Fibroblast of skin of left biceps (primary cell): ENCODE measurements around the gene SMCR8.
A peak's percentile ranks its signal among the peaks of the same experiment; 100 is the strongest.
"Not testable (repeated sequence)": the region's sequence is repeated elsewhere in the genome, so short reads cannot be mapped to it uniquely, and the experiment has no call there.

Experiments used
- DNase-seq, 2 experiments: peaks; one replicate each; pipeline ENCODE4 v3.0.0-alpha.2; 2013; ENCODE audit warnings: low read depth in 2 of 2

Gene SMCR8

GRCh38 chr17:18318771-18319450 lies 3.8 kb downstream of the SMCR8 start:
- DNase-seq, result no peak

DNA sequence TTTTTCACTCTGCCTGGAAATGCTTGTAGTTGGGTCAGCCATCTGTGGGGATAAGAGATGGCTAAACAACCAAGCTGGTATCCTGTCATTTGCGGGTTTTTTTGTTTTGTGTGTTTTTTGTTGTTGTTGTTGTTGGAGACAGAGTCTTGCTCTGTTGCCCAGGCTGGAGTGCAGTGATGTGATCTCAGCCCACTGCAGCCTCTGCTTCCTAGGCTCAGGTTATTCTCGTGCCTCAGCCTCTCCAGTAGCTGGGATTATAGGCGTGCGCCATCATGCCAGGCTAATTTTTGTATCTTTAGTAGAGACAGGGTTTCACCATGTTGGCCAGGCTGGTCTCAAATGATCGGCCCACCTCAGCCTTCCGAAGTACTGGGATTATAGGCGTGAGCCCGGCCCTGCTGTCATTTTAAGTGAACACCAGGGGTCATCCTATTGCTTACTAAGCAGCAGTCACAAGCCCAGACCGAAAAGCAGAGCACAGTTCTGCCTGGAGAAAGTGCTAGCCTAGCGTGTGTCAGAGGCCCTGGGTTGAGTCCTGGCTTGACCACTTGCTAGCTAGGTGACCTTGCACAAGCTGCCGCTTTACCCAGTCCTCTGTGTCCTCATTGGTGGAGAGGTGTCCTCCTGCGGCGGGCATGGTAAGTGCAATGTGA lies 4.6 kb downstream of the SMCR8 start:
- peak; percentile 9 to 10 for DNase-seq

GRCh38 chr17:18320301-18320700 lies 5.2 kb downstream of the SMCR8 start:
- DNase-seq, result no peak

GRCh38 chr17:18321309-18321708 lies 6.2 kb downstream of the SMCR8 start:
- no peak for DNase-seq

DNA sequence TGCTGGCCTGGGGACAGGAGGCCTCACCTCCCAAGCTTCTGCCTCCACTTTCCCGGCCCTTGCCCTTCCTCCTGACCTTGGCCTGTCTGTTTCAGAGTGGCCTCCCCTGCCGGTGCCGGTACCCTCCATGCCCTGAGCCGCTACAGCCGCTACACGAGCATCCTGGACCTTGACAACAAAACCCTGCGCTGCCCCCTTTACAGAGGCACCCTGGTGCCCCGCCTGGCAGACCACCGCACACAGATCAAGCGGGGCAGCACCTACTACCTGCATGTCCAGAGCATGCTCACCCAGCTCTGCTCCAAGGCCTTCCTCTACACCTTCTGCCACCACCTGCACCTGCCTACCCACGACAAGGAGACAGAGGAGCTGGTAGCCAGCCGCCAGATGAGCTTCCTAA lies 7.4 kb downstream of the SMCR8 start:
- no peak for DNase-seq

DNA sequence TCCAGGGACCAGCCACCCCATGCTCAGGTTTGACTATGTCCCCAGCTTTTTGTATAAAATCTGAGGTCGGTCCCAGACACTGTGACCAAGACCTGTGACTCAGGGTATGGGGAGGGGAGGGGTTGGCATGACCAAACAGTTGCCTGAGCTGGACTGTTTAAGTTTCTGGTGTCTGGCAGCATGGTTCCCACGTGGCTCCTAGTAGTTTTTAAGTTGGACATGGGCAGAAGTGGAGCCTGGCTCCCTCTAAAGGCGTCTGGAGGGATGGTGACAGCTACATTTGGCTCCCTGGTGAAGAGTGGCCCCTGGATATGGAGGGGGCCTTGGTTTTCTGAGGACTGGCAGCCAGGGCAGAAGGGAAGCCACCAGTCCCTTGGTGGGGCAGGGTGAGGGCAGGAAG lies 7.9 kb downstream of the SMCR8 start:
- no peak for DNase-seq

- no peak for DNase-seq
Observed at GRCh38 chr17:18323507-18324139, 8.5 kb downstream of the SMCR8 start.

DNA sequence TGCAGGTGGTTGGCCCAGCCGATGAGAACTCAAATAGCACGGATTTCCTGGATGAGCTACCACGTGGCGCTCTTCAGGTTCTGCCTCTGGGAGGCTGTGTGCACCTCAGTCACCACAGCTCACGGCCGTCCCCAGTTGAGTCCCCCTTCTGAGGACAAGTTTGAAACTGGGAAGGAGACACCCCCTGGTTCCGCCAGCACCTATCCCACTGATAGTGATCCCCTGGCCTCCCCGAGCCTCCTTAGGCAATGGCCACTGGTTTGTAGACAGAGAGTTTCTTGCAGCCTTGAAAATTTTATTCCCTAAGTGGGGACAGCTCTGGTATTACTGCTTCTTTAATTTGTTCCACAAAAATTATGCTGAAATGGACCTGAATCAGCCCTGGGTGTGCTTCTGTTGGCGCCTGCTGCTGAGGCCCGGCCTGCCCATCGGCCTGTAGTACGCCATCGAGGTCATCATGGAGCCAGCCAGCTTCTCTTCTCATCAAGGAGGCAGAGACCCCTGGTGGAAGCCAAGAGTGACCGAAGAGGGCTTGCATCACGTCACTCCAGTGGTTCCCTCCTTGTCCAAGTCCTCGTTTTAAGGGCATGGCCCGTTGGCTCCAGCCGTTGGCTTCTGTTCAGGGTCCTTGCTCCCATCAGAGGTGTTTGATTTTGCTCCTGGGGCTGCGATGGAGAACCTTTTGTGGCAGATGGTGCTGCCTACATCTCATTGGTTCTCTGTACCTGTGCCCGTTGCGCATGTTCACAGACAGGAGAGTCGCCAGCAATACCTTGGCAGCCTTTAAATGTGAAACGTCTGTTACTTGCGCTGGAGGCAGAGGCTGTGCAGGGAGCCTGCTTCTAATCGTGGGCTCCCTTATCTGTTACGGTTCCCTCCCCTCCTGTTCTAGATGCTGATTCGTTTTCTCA lies 9.3 kb downstream of the SMCR8 start:
- no peak for DNase-seq

DNA sequence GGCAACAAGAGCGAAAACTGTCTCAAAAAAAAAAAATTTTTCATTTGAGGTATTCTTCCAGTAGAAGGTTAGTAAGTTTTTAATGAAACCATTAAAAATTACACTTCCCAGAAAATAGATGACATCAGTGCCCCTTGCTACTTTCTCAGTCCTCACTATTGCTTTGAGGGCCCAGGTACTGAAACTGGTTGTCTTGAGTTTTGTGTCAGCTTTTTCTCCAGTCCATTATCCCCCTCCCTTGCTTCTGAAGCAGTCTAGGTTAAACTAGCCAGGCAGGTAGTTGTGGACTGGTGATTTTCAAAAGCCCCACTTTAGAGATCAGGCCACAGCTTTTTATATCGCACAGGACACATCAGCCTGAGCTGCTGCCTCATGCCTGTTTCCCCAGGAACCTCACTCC lies 10.9 kb downstream of the SMCR8 start:
- DNase-seq, result no peak

- DNase-seq, result no peak
Observed at GRCh38 chr17:18326572-18326971, 11.5 kb downstream of the SMCR8 start.

DNA sequence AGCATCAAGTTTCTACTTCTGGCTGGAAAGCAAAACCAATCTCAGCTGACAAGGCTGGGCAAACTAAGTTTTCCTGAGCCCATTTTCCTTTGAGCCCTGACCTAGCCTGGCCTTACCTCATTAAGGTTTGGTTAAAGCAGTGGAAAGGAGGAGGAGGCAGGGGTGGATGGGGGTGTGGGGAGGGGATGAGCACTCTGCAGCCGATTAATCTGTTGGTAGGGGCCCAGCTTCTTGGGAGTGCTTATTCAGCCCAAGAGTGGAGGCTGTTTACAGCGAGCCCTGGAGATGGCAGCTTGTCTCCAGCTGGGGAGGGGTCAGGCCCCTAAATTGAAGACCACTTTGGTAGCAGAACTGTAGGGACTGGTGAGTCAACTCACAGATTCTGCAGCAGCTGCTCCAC lies 12.0 kb downstream of the SMCR8 start:
- no peak for DNase-seq

- DNase-seq, result no peak
Observed at GRCh38 chr17:18327556-18327955, 12.5 kb downstream of the SMCR8 start.

DNA sequence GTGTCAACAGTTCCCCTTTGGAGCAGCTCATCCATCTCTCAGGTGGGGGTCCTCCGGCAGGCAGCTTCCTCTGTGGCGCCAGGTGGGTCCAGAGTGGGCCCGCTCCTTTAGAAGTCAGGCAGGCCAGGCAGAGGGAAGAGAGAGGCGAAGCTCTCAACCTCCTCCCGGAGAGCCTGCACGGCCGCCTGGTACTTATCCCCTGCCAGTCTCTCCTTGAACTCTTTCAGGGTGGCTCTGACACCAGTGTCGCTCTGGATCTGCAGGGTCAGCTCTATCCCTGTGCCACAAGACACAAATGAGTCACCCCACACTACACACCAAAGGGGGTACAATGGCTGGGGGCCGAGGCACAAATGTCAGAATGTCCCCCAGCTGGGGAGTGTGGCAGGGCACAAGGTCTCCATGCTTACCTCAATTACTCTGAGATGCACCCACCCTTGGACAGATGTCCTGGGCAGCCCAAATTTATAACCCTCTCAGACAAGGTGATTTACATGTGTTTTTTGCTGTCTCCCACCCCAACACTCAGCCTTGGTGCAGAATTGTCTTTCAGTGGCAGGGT lies 13.6 kb downstream of the SMCR8 start:
- DNase-seq, result no peak

GRCh38 chr17:18331879-18332278 lies 16.8 kb downstream of the SMCR8 start:
- no peak for DNase-seq

- no peak for DNase-seq
Observed at GRCh38 chr17:18332909-18333489, 17.9 kb downstream of the SMCR8 start.

DNA sequence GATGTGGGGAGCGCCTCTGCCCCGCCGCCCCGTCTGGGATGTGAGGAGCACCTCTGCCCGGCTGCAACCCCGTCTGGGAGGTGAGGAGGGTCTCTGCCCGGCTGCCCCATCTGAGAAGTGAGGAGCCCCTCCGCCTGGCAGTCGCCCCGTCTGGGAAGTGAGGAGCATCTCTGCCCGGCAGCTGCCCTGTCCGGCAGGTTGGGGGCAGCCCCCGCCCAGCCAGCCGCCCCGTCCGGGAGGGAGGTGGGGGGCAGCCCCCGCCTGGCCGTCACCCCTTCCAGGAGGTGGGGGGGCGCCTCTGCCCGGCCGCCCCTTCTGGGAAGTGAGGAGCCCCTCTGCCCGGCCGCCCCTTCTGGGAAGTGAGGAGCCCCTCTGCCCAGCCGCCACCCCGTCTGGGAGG lies 23.1 kb downstream of the SMCR8 start:
- DNase-seq, result not testable (repeated sequence)

DNA sequence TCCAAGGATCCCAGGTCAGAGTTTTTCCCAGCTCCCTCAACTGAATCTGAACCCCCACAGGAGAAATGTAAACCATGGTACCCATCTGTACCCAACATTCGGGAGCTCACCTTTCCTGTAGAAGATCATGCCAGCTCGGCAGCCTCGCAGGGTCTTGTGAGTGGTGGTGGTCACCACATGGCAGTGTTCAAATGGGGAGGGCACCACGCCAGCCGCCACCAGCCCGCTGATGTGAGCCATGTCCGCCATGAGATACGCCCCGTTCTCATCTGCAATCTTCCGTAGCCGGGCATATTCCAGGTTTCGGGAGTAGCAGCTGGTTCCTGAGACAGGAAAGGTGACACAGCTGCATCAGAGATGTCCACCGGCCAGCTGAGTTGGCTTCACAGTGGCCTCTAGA lies 24.8 kb downstream of the SMCR8 start:
- no peak for DNase-seq

DNA sequence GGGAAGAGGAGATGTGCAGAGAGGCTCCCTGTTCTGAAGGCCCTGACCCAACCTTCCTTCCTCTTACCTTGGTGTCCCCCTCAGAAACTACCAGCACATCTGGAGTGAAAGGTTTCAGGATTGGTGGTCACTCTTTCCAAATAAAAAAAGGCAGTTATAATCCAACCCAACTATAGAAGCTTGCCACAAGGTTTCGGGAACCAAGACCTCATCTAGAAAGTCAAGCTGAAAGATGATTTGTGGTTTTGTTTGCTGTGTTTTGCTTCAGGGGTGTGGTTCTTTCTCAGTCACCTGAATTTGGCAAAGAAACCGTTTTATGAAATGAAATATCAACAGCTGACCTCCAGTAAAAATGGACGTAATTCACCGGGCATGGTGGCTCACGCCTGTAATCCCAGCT lies 28.9 kb downstream of the SMCR8 start:
- no peak for DNase-seq

DNA sequence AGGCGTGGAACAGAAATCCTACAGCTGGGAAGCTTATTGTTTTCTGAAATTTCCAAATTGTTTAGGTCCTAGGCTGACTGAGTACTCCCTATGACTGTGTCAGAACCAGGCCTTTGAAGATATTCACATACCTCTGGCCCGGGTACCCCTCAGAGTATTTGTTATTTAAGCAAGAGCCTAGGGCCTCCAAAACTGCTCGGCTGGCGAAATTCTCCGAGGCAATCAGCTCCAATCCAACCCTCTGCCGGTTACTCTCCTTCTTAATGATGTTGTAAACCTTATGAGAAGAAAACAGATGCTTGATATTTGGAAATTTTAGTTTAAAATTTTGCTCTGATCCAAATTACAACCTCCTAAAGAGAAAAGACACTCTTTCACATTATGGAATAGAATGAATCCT lies 38.4 kb downstream of the SMCR8 start:
- DNase-seq, result no peak

DNA sequence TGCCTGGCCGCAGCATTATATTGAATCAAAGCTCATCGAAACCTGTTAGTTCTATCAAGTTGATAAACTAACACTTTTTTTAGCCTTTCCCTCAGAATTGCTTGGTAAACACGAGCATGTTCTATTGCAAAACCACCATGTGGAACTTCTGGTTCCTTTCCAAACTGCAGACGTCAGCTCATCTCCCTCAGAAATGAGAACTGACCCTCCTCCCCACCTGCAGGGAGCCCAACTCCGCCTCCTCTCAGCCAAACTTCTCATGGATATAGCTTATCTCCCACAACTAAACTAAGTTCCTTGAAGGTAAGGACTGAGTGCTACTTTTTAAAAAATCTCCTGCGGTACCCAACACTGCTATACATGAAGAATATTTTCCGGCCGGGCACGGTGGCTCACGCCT lies 41.5 kb downstream of the SMCR8 start:
- DNase-seq, result peak in 1 of 2 experiments; percentile 2

DNA sequence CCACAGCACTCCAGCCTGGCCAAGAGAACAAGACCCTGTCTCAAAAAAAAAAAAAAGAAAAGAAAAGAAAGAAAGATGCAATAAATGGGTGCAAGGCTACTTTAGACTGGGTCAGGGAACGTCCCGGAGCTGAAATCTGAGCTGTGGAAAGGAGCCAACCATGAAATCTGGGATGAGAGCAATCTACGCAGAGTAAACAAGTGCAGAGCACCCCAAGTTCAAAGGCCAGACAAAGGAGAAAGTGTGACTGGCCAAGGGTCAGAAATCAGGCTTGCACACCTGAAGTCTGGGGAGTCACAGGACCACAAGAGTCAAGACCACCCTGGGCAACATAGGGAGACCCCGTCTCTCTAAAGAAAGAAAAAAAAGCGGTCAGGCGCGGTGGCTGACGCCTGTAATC lies 45.4 kb downstream of the SMCR8 start:
- no peak for DNase-seq
